HG02678 (cell line): Measurements from ENCODE around the gene MRPS18C.
A peak's percentile ranks its signal among the peaks of the same experiment; 100 is the strongest.

Experiments used
- ATAC-seq: cut with Tn5 transposase; IDR thresholded peaks from one replicate; pipeline ENCODE4 v1.9.1; 2021; ENCODE audit warnings: mild to moderate bottlenecking, moderate library complexity; ENCODE audit not compliant: unreplicated experiment

The MRPS18C gene

GRCh38 chr4:83455281-83456183 lies at the start of gene MRPS18C, which contains the start of gene HELQ:
MRPS18C (plus strand) TSS chr4:83456058; CDS start chr4:83456078, 20 bp downstream.
HELQ (minus strand) TSS chr4:83455823; CDS start chr4:83455693, 130 bp downstream.
- ATAC-seq = peak; percentile 95

GRCh38 chr4:83408908-83409307 lies 47.0 kb upstream of the MRPS18C start:
- ATAC-seq = no peak

GRCh38 chr4:83413676-83414075 lies 42.2 kb upstream of the MRPS18C start:
- no peak for ATAC-seq

DNA sequence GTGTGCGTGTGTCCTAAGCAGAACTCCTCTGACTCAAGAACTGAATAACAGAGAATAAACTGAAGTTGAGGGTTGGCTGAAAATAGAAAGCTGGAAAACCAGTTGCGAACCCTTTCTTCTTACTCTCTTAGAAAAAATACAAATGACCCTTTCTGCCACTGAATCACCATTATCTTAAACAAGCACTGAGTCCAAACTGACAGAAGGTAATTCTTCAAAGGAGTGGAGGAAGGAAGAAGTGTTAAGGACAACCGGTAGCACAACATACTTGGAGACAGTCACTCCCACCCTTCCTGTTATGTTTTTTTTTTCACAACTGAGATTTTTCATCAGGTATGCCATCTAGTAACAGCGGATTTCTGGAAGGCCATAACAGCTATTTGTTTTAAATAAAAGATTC lies 38.3 kb upstream of the MRPS18C start:
- no peak for ATAC-seq

- no peak for ATAC-seq
These were observed 37.6 kb upstream of the MRPS18C start for GRCh38 chr4:83418211-83418610.

DNA sequence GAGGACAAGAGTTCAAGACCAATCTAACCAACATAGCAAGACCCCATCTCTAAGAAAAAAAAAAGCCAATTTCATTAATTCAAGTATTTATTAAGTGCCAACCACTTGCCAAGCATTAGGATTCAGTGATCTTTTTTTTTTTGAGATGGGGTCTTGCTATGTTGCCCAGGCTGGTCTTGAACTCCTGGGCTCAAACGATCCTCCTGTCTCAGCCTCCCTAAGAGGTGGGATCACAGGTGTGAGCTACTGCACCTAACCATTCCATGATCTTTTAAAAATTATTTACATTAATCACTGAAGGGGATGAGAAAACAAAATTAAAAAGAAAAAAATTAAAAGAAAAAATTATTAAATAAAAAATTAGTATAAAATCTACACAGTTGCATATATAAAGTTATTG lies 24.7 kb upstream of the MRPS18C start:
- ATAC-seq = no peak

- ATAC-seq = no peak
These were observed 19.2 kb upstream of the MRPS18C start for GRCh38 chr4:83436680-83437079.

DNA sequence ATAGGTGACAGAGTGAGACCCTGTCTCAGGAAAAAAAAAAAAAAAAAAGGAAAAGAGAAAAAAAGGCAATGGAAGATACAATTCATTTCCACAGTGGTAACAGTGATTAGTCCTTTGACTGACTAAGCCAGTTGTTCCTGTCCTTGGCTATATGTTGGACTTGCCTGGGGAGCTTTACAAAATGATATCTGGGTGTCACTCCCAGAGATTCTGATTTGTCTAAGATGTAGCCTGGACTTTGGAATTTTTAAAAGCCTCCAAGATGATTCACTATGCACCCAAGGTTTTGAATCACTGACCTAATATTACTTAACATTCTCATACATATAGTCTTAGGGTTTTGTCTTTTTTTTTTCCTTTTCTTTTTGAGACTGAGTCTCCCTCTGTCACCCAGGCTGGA lies 17.1 kb upstream of the MRPS18C start:
- ATAC-seq = no peak

GRCh38 chr4:83440148-83440814 lies 15.6 kb upstream of the MRPS18C start:
- ATAC-seq = no peak

DNA sequence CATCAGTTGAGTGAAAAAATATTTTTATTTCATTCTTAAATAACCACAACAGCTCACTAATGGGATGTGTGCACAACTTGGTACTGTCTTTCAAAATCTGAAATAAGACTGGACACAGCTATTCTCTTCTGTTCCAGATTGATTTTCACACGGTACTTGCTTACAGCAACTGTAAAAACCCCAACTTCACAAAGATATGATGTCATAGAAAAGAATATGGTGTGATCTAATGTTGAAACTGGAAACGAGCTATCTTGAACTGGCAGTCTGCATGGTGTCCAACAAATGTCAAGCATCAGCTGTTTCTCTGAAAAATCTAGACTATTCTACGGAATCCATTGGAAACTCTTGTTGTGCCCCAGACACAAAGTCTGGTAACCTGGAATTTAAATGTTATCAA lies 15.0 kb upstream of the MRPS18C start:
- ATAC-seq = no peak

GRCh38 chr4:83449009-83449408 lies 6.8 kb upstream of the MRPS18C start:
- ATAC-seq = no peak

GRCh38 chr4:83454686-83455085 lies 1.2 kb upstream of the MRPS18C start:
- no peak for ATAC-seq

DNA sequence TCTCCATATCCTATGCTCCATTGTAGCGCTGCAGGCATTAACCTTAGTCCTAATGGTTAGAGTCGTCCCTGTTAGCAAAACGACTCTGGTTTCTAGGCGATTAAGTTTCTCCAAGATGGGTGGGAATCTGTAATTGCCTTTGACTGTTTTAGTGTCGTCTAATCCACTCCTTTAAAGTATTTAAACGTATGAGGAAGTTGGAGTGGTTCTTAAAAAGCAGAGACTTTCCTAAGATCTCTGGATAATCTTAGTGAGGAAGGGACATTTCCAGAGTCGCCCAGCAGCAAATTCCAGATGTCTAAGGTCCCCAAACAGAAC lies 285 bp downstream of the MRPS18C start:
- ATAC-seq = no peak

DNA sequence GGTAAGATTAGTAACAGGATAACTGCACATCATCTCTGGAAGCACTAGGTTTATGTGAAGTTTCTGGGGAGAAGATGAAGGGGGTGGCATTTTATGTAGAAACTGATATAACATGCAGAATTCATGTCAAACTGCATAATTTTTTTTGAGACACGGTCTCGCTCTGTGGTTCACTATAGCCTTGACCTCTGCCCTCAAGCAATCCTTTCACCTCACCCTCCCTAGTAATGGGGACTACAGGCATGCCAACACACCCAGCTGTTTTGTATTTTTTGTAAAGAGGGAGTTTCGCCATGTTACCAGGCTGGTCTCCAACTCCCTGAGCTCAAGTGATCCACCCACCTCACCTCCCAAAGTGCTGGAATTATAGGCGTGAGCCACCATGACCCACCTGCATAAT lies 17.6 kb downstream of the MRPS18C start:
- ATAC-seq = no peak

DNA sequence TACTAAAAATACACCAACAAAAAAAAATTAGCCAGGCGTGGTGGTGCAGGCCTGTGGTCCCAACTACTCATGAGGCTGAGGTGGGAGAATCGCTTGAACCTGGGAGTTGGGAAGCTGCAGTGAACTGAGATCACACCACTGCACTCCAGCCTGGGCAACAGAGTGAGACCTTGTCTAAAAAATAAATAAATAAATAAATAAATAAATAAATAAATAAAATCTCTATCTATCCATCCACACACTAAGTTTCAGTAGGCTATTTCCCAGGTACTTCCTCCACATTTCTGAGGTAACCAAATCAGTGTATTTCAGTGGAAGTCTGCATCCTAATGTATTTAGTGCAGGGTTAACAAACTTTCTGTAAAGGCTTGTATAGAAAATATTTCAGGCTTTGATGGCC lies 18.1 kb downstream of the MRPS18C start:
- ATAC-seq = no peak

GRCh38 chr4:83484500-83485461 lies 28.9 kb downstream of the MRPS18C start, which contains the start of gene ABRAXAS1:
ABRAXAS1 (minus strand) TSS chr4:83485100; CDS start chr4:83485072, 28 bp downstream.
- ATAC-seq = peak; percentile 97

DNA sequence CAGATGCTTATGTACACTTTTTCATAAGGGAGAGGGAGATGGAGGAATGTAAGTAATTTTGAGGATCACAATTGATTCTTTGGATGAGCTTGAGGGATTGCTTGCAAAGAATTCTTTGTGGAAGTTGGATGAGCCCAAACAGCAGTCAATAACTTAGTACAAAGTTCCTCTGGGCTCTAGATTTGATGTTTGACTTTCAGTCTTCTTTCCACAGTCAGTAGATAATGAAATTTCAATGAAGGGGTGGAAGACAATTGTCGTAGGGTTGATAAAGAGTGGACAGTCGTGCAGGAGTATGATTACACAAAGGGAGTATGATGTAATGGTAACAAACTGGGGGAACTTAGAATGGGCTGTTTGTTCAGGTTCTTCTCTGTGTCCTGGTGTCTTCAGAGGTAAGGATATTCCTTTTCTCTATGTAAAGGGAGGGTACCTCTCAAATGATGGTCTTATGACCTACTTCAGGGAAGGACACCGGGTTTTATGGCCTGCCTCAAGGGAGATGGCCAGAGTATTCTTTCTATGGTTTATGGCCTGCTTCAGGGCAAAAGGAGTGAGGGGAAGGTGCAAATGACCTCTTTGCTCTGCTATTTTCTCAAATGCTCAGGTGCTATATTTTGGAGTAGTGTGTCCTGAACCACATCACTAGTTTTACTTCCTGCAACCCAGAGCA lies 30.7 kb downstream of the MRPS18C start:
- ATAC-seq = no peak

DNA sequence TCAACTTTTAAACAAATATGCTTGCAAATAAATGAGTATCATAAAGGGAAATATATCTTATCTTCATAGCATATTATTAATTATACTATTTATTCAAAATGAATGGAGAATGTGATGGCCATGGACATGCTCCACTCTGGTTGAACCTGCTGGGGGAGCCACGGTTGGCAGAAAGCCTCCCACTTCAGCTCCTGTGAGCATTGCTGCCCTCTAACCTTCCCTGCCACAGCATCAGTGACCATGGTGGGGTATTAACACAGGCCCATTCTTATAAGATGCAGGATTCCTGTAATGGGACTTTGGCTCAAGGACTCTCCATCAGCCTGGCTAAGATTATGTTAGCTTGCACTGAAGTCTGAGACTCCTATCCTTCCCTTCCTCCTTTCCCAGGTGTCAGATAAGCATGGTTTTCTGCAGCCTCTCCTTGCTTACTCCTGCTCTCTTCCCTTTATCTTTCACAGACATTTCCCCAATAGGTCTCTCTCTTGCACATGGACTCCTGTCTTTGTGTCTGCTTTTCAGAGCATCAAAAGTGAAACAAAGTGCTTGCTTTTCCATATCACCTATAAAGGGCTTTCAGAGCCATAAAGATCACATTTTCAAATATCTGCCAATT lies 34.0 kb downstream of the MRPS18C start:
- ATAC-seq = no peak

- peak; percentile 81 for ATAC-seq
These were observed 35.1 kb downstream of the MRPS18C start for GRCh38 chr4:83490876-83491450.
